PC-3 (cell line): ENCODE results near the gene TGOLN2.

Source experiments
- EZH2 ChIP-seq: fragments of 300-600 bp; sonication (generic); IDR thresholded peaks from one replicate; pipeline ENCODE4 v1.6.1; 2017; ENCODE audit warnings: antibody characterized with exemption, mild to moderate bottlenecking, low read length; ENCODE audit not compliant: unreplicated experiment
- EZH2phosphoT487 ChIP-seq: fragments of 300-600 bp; sonication (generic); IDR thresholded peaks from 2 replicates; pipeline ENCODE4 v1.6.1; 2018; ENCODE audit warnings: mild to moderate bottlenecking, antibody characterized with exemption, low read length, borderline replicate concordance
- TF ChIP-seq, protein P1 (sequence below): fragments of 300-600 bp; sonication (generic); conservative IDR thresholded peaks from 2 replicates; pipeline ENCODE4 v1.5.1; 2017; ENCODE audit warnings: antibody characterized with exemption, low read depth, mild to moderate bottlenecking, low read length

DNA sequence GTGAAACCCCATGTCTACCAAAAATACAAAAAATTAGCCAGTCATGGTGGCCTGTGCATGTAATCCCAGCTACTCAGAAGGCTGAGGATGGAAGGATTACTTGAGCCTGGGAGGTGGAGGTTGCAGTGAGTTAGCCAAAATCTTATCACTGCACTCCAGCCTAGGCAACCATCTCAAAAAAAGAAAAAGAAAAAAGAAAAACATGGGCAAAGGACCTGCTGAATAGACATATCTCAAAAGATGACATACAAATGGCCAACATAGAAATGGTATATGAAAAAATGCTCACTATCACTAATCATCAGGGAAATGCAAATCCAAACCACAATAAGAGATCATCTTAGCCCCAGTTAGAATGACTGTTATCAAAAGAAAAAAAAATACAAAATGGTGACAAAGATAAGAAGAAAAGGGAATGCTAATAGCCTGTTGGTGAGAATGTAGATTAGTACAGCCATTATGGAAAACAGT lies 1.4 kb upstream of the TGOLN2 start:
- TF ChIP-seq, protein P1, sequence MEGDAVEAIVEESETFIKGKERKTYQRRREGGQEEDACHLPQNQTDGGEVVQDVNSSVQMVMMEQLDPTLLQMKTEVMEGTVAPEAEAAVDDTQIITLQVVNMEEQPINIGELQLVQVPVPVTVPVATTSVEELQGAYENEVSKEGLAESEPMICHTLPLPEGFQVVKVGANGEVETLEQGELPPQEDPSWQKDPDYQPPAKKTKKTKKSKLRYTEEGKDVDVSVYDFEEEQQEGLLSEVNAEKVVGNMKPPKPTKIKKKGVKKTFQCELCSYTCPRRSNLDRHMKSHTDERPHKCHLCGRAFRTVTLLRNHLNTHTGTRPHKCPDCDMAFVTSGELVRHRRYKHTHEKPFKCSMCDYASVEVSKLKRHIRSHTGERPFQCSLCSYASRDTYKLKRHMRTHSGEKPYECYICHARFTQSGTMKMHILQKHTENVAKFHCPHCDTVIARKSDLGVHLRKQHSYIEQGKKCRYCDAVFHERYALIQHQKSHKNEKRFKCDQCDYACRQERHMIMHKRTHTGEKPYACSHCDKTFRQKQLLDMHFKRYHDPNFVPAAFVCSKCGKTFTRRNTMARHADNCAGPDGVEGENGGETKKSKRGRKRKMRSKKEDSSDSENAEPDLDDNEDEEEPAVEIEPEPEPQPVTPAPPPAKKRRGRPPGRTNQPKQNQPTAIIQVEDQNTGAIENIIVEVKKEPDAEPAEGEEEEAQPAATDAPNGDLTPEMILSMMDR, result no peak
- TF ChIP-seq EZH2phosphoT487 (no peak), EZH2 (no peak)
